ENCODE results near the gene GPX3. TPM values are rescaled to one million over a fixed set of nuclear protein-coding genes. Genes with fewer than 3 reads are reported as not detected.
A peak's percentile ranks its signal among the peaks of the same experiment; 100 is the strongest.

The GPX3 gene
- total and polyA plus RNA-seq, 10 donors = 78.7 to 886 (median 303) TPM

DNA sequence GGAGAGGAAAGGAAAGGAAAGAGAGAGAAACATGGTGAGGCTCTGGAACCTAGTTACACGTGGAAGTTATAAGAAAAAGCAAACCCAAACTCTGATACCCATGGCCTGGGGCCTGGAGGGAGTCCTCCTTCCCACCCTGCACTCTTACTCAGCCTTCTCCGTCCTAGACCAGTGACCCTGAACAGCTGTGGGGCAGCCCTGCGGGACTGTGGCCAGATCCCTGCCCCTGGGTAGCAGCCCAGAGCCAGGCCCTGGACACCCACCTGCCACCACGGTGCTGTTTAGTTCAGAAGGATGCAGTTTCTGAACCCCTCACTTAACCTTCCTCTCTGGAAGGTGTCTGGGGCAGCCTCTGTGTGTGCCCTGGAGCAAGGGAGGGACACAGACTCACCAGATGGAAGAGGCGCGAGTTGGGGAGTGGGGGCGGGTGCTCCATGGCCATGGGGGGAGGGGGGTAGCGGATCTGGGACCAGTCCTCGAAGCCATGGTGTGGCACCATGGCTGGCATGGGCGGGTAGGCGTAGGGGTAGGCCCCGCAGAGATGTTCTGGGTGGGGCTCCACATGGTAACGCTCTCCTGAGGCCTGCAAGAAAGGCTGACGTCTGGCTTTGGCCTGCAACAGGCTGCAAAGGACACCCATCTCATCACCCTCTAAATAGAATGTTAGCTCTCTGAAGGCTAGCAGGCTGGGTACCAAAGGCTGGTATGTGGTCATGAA lies 13.0 kb downstream of the GPX3 start:
- no peaks in the 10 kb centered on the region for H3K27me3 ChIP-seq (replicated peaks in 1 of 7)
- no peak for DNase-seq
- peaks cover 0 to 100% (median 97%) of the 10 kb centered on the region in 6 donors for H3K36me3 ChIP-seq
- WGBS, 5 donors = 91 to 95% (median 93%) methylated on average over 11 to 14 of the region's 14 CpGs
- peaks cover under 1 to 42% (median 20%) of the 10 kb centered on the region in 6 donors for H3K4me1 ChIP-seq
- intact Hi-C loops (cut with DNase I; ENCODE audit: low total_unique reads) = no loop called here
- no peak overlapping the region for H3K27ac ChIP-seq
- no peaks in the 10 kb centered on the region for H3K9me3 ChIP-seq
- no peak overlapping the region for H3K4me3 ChIP-seq
- TF ChIP-seq POLR2AphosphoS5 (IDR thresholded peaks at IDR 0.05) = peak; percentile 4 to 73 (median 21)
- TF ChIP-seq, protein P1, sequence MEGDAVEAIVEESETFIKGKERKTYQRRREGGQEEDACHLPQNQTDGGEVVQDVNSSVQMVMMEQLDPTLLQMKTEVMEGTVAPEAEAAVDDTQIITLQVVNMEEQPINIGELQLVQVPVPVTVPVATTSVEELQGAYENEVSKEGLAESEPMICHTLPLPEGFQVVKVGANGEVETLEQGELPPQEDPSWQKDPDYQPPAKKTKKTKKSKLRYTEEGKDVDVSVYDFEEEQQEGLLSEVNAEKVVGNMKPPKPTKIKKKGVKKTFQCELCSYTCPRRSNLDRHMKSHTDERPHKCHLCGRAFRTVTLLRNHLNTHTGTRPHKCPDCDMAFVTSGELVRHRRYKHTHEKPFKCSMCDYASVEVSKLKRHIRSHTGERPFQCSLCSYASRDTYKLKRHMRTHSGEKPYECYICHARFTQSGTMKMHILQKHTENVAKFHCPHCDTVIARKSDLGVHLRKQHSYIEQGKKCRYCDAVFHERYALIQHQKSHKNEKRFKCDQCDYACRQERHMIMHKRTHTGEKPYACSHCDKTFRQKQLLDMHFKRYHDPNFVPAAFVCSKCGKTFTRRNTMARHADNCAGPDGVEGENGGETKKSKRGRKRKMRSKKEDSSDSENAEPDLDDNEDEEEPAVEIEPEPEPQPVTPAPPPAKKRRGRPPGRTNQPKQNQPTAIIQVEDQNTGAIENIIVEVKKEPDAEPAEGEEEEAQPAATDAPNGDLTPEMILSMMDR (IDR thresholded peaks at IDR 0.05 in 8 of 11, conservative IDR thresholded peaks at IDR 0.05 in 3 of 11) = no peak

DNA sequence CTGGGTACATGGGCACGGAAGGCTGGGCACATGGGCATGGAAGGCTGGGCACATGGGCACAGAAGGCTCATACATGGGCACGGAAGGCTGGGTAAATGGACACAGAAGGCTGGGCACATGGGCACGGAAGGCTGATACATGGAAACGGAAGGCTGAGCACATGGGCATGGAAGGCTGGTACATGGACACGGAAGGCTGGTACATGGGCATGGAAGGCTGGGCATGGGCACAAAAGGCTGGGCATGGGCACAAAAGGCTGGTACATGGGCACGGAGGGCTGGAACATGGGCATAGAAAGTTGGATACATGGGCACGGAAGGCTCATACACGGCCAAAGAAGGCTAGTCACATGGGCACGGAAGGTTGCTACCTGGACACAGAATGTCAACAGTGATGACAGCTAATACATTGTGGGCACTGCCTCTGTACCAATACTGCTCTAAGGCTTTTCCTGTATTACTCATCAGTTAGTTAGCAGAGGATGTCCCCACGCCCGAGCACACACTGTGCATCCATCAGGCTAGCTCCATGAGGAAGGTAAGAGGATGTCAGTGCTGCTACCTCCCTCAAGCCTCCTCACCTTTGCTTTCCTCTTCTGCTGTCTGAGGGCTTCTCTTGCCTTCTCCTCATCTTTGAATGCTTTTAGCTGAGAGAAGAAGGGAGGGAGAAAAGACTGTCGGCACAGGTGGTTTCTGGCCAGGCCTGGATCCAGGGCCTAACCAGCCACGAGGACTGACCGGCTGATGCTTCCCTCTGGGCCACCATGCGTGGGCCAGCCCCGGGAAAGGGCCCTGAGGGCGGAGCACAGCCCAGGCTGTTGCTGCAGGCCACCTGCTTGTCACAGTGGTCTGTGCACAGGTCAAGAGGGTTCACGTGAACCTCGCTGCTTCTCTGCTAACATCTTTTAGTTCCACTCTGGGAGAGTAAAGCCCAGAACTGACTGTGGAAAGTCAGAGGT lies 14.3 kb downstream of the GPX3 start:
- Histone ChIP-seq H3K9me3 (no peaks in the 10 kb centered on the region), H3K4me3 (no peak overlapping the region), H3K4me1 (peaks cover 9 to 44% (median 28%) of the 10 kb centered on the region in 6 donors), H3K27me3 (replicated peaks in 1 of 7) (no peaks in the 10 kb centered on the region), H3K27ac (peak overlapping the region in 1 of 8 donors; percentile 9), H3K36me3 (peaks cover 0 to 100% (median 97%) of the 10 kb centered on the region in 6 donors)
- WGBS, 5 donors = 89 to 97% (median 92%) methylated on average over 17 to 19 of the region's 19 CpGs
- DNase-seq = no peak
- peak in 2 of 3 donors; percentile 27 to 70 for TF ChIP-seq POLR2AphosphoS5 (IDR thresholded peaks at IDR 0.05)
- TF ChIP-seq, protein P1 (IDR thresholded peaks at IDR 0.05 in 8 of 11, conservative IDR thresholded peaks at IDR 0.05 in 3 of 11) = no peak
- intact Hi-C loops (cut with DNase I; ENCODE audit: low total_unique reads) = no loop called here

DNA sequence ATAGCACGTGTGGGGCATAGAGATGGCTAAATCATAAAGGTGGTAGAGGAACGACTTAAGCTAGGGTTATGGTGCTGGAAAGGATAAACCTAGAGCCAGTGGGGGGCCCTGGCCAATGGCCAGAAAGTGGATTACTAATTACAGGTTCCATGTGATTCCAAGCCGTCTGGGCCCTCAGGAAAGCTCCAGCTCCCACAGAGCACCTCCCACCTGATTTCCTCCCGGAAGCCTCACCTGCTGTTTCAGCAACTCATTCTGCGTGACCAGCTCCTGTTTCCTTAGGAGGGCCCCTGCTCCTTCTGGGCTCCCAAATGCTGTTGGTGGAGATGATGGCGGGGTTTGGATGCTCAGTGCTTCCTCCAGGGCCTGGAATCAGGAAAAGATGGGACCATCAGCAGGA lies 16.2 kb downstream of the GPX3 start:
- intact Hi-C loops (cut with DNase I; ENCODE audit: low total_unique reads) = no loop called here
- 80 to 94% (median 87%) methylated on average over 6 of the region's 6 CpGs for whole genome bisulfite sequencing, 5 donors
- Histone ChIP-seq H3K4me1 (peaks cover 14 to 48% (median 36%) of the 10 kb centered on the region in 6 donors), H3K36me3 (peaks cover 0 to 100% (median 96%) of the 10 kb centered on the region in 6 donors), H3K9me3 (no peaks in the 10 kb centered on the region), H3K27me3 (replicated peaks in 1 of 7) (no peaks in the 10 kb centered on the region), H3K4me3 (no peak overlapping the region), H3K27ac (peak overlapping the region in 5 of 8 donors; percentile 70 to 87 (median 76))
- TF ChIP-seq, protein P1 (IDR thresholded peaks at IDR 0.05 in 8 of 11, conservative IDR thresholded peaks at IDR 0.05 in 3 of 11) = no peak
- no peak for TF ChIP-seq POLR2AphosphoS5 (IDR thresholded peaks at IDR 0.05)
- no peak for DNase-seq

Data from spleen (tissue), 11 donors.